Inflammatory macrophage (primary cell): ENCODE data around the gene NDUFB6.

ENCODE experiments used
- DNase-seq, 2 donors: peaks; one replicate each; pipeline ENCODE4 v3.0.0-alpha.2; 2020 to 2022

NDUFB6 gene

GRCh38 chr9:32516241-32516640, 56.7 kb downstream of the NDUFB6 start:
- DNase-seq: no peak

- DNase-seq: no peak
Measured at GRCh38 chr9:32508728-32509127, 64.2 kb downstream of the NDUFB6 start.

GRCh38 chr9:32503008-32503407, 70.0 kb downstream of the NDUFB6 start:
- DNase-seq: no peak
